ENCODE results near the gene PFN1. TPM values are rescaled to one million over a fixed set of nuclear protein-coding genes. Genes with fewer than 3 reads are reported as not detected.

Gene PFN1
- total and polyA plus RNA-seq, 2 of the 8 experiments (the other 6 are each of a cell fraction or from before 2014, with no cell fraction given) = 1,355 to 1,949 TPM

DNA sequence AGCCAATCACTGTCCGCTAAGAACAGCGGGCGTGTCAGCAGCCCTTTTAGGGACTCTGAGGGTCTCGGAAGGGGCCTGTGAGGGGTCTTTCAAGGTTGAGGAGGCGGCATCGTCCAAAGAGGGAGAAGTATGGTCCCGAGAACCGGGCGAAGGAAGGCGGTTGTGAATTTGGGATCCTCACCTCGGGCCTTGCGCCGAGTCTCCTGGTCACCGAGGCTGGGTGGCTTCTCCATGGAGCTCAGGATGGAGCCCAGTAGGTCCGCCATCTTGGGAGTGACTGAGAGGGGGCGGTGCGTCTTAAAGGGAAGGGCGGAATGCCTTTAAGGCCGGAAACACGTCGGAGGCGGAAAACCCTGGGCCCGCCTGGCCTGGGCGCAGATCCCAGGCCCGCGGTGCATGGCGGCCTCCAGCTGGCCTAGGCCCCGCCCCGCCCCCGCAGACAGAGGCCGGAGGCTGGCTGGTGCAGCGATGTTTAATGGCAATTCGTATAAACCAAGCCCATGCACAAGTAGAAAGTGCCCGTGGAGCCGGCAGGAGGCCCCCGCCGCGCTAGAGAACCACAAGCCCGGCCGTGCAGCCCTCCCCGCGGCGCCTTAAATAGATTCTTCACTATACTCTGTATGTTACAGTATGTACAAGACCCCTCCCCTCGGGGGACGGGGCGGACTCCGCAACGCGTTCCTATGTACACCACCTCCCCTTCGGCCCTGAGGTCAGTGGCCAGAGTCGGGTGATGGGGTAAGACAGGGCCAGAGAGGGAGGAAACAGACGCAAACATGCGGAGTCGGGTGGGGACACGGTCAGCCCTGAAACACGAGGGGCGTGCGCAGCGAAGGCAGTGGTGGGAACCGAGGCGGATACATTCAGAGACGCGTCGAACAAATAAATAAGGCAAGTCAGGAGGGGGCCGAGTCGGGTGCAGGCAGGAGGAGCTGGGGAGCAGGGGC is 19.5 kb upstream of the PFN1 start, which contains the start of gene SPAG7 (continued):
- TF ChIP-seq, protein P1, sequence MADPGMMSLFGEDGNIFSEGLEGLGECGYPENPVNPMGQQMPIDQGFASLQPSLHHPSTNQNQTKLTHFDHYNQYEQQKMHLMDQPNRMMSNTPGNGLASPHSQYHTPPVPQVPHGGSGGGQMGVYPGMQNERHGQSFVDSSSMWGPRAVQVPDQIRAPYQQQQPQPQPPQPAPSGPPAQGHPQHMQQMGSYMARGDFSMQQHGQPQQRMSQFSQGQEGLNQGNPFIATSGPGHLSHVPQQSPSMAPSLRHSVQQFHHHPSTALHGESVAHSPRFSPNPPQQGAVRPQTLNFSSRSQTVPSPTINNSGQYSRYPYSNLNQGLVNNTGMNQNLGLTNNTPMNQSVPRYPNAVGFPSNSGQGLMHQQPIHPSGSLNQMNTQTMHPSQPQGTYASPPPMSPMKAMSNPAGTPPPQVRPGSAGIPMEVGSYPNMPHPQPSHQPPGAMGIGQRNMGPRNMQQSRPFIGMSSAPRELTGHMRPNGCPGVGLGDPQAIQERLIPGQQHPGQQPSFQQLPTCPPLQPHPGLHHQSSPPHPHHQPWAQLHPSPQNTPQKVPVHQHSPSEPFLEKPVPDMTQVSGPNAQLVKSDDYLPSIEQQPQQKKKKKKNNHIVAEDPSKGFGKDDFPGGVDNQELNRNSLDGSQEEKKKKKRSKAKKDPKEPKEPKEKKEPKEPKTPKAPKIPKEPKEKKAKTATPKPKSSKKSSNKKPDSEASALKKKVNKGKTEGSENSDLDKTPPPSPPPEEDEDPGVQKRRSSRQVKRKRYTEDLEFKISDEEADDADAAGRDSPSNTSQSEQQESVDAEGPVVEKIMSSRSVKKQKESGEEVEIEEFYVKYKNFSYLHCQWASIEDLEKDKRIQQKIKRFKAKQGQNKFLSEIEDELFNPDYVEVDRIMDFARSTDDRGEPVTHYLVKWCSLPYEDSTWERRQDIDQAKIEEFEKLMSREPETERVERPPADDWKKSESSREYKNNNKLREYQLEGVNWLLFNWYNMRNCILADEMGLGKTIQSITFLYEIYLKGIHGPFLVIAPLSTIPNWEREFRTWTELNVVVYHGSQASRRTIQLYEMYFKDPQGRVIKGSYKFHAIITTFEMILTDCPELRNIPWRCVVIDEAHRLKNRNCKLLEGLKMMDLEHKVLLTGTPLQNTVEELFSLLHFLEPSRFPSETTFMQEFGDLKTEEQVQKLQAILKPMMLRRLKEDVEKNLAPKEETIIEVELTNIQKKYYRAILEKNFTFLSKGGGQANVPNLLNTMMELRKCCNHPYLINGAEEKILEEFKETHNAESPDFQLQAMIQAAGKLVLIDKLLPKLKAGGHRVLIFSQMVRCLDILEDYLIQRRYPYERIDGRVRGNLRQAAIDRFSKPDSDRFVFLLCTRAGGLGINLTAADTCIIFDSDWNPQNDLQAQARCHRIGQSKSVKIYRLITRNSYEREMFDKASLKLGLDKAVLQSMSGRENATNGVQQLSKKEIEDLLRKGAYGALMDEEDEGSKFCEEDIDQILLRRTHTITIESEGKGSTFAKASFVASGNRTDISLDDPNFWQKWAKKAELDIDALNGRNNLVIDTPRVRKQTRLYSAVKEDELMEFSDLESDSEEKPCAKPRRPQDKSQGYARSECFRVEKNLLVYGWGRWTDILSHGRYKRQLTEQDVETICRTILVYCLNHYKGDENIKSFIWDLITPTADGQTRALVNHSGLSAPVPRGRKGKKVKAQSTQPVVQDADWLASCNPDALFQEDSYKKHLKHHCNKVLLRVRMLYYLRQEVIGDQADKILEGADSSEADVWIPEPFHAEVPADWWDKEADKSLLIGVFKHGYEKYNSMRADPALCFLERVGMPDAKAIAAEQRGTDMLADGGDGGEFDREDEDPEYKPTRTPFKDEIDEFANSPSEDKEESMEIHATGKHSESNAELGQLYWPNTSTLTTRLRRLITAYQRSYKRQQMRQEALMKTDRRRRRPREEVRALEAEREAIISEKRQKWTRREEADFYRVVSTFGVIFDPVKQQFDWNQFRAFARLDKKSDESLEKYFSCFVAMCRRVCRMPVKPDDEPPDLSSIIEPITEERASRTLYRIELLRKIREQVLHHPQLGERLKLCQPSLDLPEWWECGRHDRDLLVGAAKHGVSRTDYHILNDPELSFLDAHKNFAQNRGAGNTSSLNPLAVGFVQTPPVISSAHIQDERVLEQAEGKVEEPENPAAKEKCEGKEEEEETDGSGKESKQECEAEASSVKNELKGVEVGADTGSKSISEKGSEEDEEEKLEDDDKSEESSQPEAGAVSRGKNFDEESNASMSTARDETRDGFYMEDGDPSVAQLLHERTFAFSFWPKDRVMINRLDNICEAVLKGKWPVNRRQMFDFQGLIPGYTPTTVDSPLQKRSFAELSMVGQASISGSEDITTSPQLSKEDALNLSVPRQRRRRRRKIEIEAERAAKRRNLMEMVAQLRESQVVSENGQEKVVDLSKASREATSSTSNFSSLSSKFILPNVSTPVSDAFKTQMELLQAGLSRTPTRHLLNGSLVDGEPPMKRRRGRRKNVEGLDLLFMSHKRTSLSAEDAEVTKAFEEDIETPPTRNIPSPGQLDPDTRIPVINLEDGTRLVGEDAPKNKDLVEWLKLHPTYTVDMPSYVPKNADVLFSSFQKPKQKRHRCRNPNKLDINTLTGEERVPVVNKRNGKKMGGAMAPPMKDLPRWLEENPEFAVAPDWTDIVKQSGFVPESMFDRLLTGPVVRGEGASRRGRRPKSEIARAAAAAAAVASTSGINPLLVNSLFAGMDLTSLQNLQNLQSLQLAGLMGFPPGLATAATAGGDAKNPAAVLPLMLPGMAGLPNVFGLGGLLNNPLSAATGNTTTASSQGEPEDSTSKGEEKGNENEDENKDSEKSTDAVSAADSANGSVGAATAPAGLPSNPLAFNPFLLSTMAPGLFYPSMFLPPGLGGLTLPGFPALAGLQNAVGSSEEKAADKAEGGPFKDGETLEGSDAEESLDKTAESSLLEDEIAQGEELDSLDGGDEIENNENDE (IDR thresholded peaks at IDR 0.05; ENCODE audit: insufficient replicate concordance, low read length) = no peak
- TF ChIP-seq HDAC6 (IDR thresholded peaks at IDR 0.05; ENCODE audit: low read depth, low read length) (no peak), SRF (IDR thresholded peaks at IDR 0.05; ENCODE audit: low read depth, low read length) (peak; percentile 43; the same call in 1 of the 2 replicates), RXRA (IDR thresholded peaks at IDR 0.05; ENCODE audit: insufficient read depth, low read depth, low read length) (no peak), RFX5 (IDR thresholded peaks at IDR 0.05; ENCODE audit: borderline replicate concordance, low read depth, low read length) (no peak), EP300 (IDR thresholded peaks at IDR 0.05; ENCODE audit: borderline replicate concordance in 1 of 2, low read depth in 2 of 2, low read length in 2 of 2) (peak in 1 of 2 experiments; percentile 28; a peak in 1 of 3 replicates), NANOG (IDR thresholded peaks at IDR 0.05; ENCODE audit: insufficient read depth, low read depth, low read length, poor library complexity, severe bottlenecking) (peak; percentile 5), GTF2F1 (IDR thresholded peaks at IDR 0.05; ENCODE audit: borderline replicate concordance, low read depth, low read length) (peak; percentile 63; the same call in 1 of the 2 replicates), SP1 (IDR thresholded peaks at IDR 0.05; ENCODE audit: low read depth, low read length) (no peak)

Data from H1 (cell line).